DND-41 (cell line): Measurements from ENCODE around the gene EXTL1.

Experiments
- ATAC-seq: fragments of 200-7000 bp; cut with Tn5 transposase; 3 replicates; pipeline ENCODE4 v1.9.1; 2021; ENCODE audit warnings: low read depth; ENCODE audit not compliant: insufficient read depth
- DNase-seq: peaks from one replicate; pipeline ENCODE4 v3.0.0-alpha.2; 2020
- H2AFZ ChIP-seq: 2 replicates; pipeline ENCODE4 v1.6.0; 2012; ENCODE audit warnings: low read depth, low read length
- H3K27ac ChIP-seq: 2 replicates; pipeline ENCODE4 v1.5.1; 2012; ENCODE audit warnings: low read length, inconsistent platforms
- H3K27me3 ChIP-seq: fragments of 200-600 bp; sonication (generic); 2 replicates; pipeline ENCODE4 v1.6.0; 2012; ENCODE audit warnings: low read length, mild to moderate bottlenecking, inconsistent platforms; ENCODE audit not compliant: insufficient read depth, poor library complexity
- H3K36me3 ChIP-seq: 2 replicates; pipeline ENCODE4 v1.5.1; 2012; ENCODE audit warnings: low read length, inconsistent platforms; ENCODE audit not compliant: insufficient read depth
- H3K4me1 ChIP-seq: 2 replicates; pipeline ENCODE4 v1.5.1; 2012; ENCODE audit warnings: mild to moderate bottlenecking, low read length; ENCODE audit not compliant: insufficient read depth
- H3K4me2 ChIP-seq: 2 replicates; pipeline ENCODE4 v1.6.0; 2012; ENCODE audit warnings: mild to moderate bottlenecking, moderate library complexity, low read length, inconsistent platforms; ENCODE audit not compliant: insufficient read depth
- H3K4me3 ChIP-seq, 2 experiments: fragments of 200-600 bp in 1 of 2; shearing (Covaris generic) in 1 of 2; 2 replicates each; pipeline ENCODE4 v1.5.1; 2012 to 2016; ENCODE audit warnings: inconsistent platforms in 2 of 2, low read length in 2 of 2, mild to moderate bottlenecking in 2 of 2, low read depth in 1 of 2, moderate library complexity in 1 of 2
- H3K79me2 ChIP-seq: 2 replicates; pipeline ENCODE4 v1.6.0; 2012; ENCODE audit warnings: low read length, inconsistent platforms; ENCODE audit not compliant: insufficient read depth
- H3K9ac ChIP-seq: 2 replicates; pipeline ENCODE4 v1.6.0; 2012; ENCODE audit warnings: low read depth, mild to moderate bottlenecking, inconsistent platforms, low read length, moderate library complexity
- H3K9me3 ChIP-seq: 2 replicates; pipeline ENCODE4 v1.5.1; 2012; ENCODE audit warnings: low read length, moderate library complexity, mild to moderate bottlenecking, inconsistent platforms; ENCODE audit not compliant: insufficient read depth, severe bottlenecking
- H4K20me1 ChIP-seq: 2 replicates; pipeline ENCODE4 v1.6.0; 2012; ENCODE audit warnings: low read length; ENCODE audit not compliant: insufficient read depth
- EZH2 ChIP-seq: IDR thresholded peaks from 3 replicates; pipeline ENCODE4 v1.6.1; 2012; ENCODE audit warnings: borderline replicate concordance, low read depth, mild to moderate bottlenecking, moderate library complexity, low read length, inconsistent platforms; ENCODE audit not compliant: severe bottlenecking
- TF ChIP-seq, protein P1 (sequence below): IDR thresholded peaks from 2 replicates; pipeline ENCODE4 v1.5.1; 2012; ENCODE audit warnings: borderline replicate concordance, low read length, moderate library complexity, mild to moderate bottlenecking; ENCODE audit not compliant: poor library complexity, severe bottlenecking; ENCODE audit errors: extremely low read depth

The EXTL1 gene

DNA sequence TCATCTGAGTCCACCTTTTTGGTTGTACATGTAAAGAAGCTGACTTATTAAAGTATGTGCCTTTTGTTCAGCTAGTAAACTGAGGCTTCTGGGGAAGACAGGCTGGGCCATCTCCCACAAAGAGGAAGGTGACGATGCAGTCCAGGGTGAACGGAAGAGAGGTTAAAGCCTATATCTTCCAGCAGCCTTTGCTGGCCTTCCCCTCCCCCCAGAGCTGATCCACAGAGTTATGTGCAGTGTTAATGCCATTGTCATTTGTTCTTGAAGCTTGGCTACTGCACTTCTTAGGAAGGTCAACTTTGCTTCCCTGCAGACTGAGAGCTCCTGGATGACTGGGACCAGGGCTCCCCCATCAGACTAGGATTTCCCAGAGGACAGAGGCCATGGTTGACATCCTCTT, 22.2 kb downstream of the EXTL1 start:
- H3K27me3 ChIP-seq = peaks cover 14% of the 10 kb centered on the region
- TF ChIP-seq, protein P1, sequence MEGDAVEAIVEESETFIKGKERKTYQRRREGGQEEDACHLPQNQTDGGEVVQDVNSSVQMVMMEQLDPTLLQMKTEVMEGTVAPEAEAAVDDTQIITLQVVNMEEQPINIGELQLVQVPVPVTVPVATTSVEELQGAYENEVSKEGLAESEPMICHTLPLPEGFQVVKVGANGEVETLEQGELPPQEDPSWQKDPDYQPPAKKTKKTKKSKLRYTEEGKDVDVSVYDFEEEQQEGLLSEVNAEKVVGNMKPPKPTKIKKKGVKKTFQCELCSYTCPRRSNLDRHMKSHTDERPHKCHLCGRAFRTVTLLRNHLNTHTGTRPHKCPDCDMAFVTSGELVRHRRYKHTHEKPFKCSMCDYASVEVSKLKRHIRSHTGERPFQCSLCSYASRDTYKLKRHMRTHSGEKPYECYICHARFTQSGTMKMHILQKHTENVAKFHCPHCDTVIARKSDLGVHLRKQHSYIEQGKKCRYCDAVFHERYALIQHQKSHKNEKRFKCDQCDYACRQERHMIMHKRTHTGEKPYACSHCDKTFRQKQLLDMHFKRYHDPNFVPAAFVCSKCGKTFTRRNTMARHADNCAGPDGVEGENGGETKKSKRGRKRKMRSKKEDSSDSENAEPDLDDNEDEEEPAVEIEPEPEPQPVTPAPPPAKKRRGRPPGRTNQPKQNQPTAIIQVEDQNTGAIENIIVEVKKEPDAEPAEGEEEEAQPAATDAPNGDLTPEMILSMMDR = no peak
- no peak for TF ChIP-seq EZH2

DNA sequence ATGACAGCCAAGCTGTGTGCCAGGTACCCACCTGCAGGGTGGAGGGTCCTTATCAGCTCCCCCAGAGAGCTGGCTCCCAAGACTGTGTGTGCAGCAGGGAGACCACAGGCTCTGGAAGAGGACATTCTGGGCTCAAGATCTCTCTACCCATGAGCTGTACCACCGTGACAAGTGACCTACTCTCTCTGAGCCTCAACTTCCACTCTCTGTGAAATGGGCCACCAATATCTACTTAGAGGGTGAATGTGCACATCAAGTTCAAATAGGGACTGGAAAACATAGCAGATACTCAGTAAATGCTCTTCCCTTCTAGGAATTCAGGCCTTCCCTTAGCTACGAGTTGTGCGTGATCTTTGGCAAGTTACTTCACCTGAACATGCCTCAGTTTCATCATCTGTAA, 22.8 kb downstream of the EXTL1 start:
- H3K4me3 ChIP-seq = no peak overlapping the region
- no peaks in the 10 kb centered on the region for H3K9me3 ChIP-seq
- no peak for DNase-seq
- no peaks in the 10 kb centered on the region for H3K36me3 ChIP-seq
- H3K27ac ChIP-seq = no peak overlapping the region
- H3K9ac ChIP-seq = no peak overlapping the region
- no peak overlapping the region for H2AFZ ChIP-seq
- H3K4me1 ChIP-seq = no peaks in the 10 kb centered on the region
- H3K79me2 ChIP-seq = no peaks in the 10 kb centered on the region
- H3K4me2 ChIP-seq = no peak overlapping the region
- H4K20me1 ChIP-seq = no peaks in the 10 kb centered on the region
- ATAC-seq = no peak
- peaks cover 15% of the 10 kb centered on the region for H3K27me3 ChIP-seq
- TF ChIP-seq EZH2 = no peak
- TF ChIP-seq, protein P1 = no peak

More for the DNA sequence above, 22.2 kb downstream of the EXTL1 start:
- Histone ChIP-seq H3K4me2 (no peak overlapping the region), H3K36me3 (no peaks in the 10 kb centered on the region), H3K9ac (no peak overlapping the region), H3K27ac (no peak overlapping the region), H2AFZ (no peak overlapping the region), H3K9me3 (no peaks in the 10 kb centered on the region), H3K4me1 (no peaks in the 10 kb centered on the region), H3K79me2 (no peaks in the 10 kb centered on the region), H4K20me1 (no peaks in the 10 kb centered on the region), H3K4me3 (no peak overlapping the region)
- no peak for DNase-seq
- no peak for ATAC-seq

DNA sequence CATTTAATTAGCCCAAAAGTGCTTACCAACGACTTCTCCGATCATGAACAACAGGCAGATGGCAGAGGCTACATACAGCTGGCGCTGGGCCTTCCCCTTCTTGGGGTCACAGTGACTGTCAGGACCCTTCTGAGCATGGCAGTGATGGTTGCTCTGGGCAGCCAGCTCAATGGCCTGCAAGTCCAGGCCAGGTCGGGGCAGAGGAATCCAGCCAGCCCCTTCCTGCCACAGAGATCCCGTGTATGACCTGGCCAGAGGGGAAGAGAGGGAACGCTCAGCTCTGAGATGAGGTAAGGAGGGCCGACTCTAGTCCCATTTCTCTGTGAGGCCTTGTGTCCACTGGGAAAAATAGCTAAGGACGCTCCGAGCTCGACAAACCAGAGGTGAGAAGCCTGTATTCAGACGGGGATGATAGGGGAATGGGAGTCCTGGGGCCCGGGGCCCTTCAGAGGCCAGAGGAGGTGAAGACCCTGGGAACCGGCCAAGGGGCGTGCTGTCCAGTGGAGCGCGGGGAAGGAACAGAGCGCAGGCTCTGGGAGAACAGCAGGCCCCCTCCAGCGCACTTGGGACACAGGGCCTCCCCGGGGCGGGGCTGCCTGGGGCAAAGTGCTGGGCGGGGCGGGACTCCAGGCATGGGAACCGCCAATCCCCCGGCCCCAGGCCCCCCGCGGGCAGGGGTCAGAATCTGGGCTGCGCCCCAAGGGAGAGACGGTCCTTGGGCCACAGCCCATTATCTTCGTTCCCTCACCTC, 23.6 kb downstream of the EXTL1 start:
- Histone ChIP-seq H3K79me2 (no peaks in the 10 kb centered on the region), H3K27me3 (peaks cover 15% of the 10 kb centered on the region), H3K9me3 (no peaks in the 10 kb centered on the region), H4K20me1 (no peaks in the 10 kb centered on the region), H3K4me2 (no peak overlapping the region), H3K36me3 (no peaks in the 10 kb centered on the region), H3K9ac (no peak overlapping the region), H3K4me3 (no peak overlapping the region), H3K27ac (no peak overlapping the region), H2AFZ (no peak overlapping the region), H3K4me1 (no peaks in the 10 kb centered on the region)
- DNase-seq = no peak
- TF ChIP-seq EZH2 = no peak
- TF ChIP-seq, protein P1 = no peak
- no peak for ATAC-seq

DNA sequence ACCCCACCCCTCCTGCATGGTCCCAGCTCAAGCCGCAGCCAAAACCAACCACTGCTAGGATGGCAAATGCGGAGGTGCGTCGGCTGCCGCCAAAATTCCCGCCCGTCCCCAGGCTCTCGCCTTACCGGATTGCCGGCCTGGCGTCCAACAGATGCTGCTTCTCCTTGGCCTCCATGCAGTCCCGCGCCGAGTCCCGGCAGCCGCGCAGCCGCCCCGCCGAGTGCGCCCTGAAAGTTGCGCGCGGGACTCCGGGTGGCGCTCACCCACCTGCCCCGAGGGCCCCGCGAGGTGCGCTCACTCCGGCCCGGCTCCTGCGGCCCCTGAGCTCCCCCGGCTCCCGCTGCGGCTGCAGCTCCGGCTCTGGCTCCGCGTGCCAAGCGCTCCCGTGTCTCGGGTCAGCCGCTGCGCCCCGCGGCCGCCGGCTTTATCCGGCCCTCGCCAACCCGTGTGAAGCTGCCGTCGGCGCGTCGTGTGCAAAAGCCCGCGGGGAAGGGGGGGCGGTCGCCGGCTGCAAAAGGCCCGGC, 24.2 kb downstream of the EXTL1 start, which contains the start of gene SLC30A2:
TSS of gene SLC30A2 (minus strand) at position 397 of the 524 bp plus-strand sequence. CDS start at position 175, 222 bp downstream.
- H3K27ac ChIP-seq = no peak within 1 kb of the TSS
- H3K4me2 ChIP-seq = no peak within 1 kb of the TSS
- H3K36me3 ChIP-seq = no peaks in the 10 kb centered on the region
- no peaks in the 10 kb centered on the region for H4K20me1 ChIP-seq
- H3K9ac ChIP-seq = no peak within 1 kb of the TSS
- no peaks in the 10 kb centered on the region for H3K9me3 ChIP-seq
- H2AFZ ChIP-seq = no peak within 1 kb of the TSS
- no peak for ATAC-seq
- H3K4me1 ChIP-seq = no peaks in the 10 kb centered on the region
- no peaks in the 10 kb centered on the region for H3K79me2 ChIP-seq
- no peak for TF ChIP-seq EZH2
- TF ChIP-seq, protein P1 = no peak
- H3K27me3 ChIP-seq = peaks cover 16% of the 10 kb centered on the region
- H3K4me3 ChIP-seq = no peak within 1 kb of the TSS
- DNase-seq = no peak
